Measurements from ENCODE around the gene ATG9A. TPM values are rescaled to one million over a fixed set of nuclear protein-coding genes. Genes with fewer than 3 reads are reported as not detected.
A peak's percentile ranks its signal among the peaks of the same experiment; 100 is the strongest.

ATG9A gene
- total and polyA plus RNA-seq, 2 experiments from 2014 or later = 35.7 to 57.8 TPM

DNA sequence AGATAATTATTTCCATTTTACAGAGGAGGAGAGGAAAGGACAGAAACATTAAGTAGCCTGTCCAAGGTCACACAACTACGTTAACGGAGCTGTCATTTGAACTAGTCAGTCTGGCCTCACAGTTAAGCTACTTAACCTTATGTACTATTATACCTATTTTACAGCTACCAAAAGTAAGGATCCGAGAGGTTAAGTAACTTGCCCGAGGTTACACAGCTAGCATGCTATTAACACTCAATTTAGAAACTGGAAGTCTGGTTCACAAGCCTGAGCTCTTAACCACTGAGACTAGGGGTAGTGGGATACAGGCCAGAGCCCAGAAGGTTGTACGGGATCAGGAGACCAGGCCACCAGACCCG is 15.3 kb upstream of the ATG9A start:
- H3K27me3 ChIP-seq = no peaks in the 10 kb centered on the region
- H2AFZ ChIP-seq = peak overlapping the region; percentile 86
- H3K36me3 ChIP-seq (replicated peaks; ENCODE audit: insufficient read depth, low read depth) = no peaks in the 10 kb centered on the region
- DNase-seq (ENCODE audit: low spot score) = no peak
- H3K4me2 ChIP-seq = peak overlapping the region; percentile 89
- H3K9me3 ChIP-seq (ENCODE audit: low read depth) = no peaks in the 10 kb centered on the region
- no peaks in the 10 kb centered on the region for H3K9me2 ChIP-seq (replicated peaks; ENCODE audit: insufficient read depth)
- H3K4me1 ChIP-seq (ENCODE audit: insufficient read depth) = peaks cover 30% of the 10 kb centered on the region
- TF ChIP-seq EZH2phosphoT487 (IDR thresholded peaks at IDR 0.05; ENCODE audit: low read depth, severe bottlenecking, unreplicated experiment) = no peak
- no peak for TF ChIP-seq EZH2 (IDR thresholded peaks at IDR 0.05; ENCODE audit: borderline replicate concordance)
- TF ChIP-seq, protein P1, sequence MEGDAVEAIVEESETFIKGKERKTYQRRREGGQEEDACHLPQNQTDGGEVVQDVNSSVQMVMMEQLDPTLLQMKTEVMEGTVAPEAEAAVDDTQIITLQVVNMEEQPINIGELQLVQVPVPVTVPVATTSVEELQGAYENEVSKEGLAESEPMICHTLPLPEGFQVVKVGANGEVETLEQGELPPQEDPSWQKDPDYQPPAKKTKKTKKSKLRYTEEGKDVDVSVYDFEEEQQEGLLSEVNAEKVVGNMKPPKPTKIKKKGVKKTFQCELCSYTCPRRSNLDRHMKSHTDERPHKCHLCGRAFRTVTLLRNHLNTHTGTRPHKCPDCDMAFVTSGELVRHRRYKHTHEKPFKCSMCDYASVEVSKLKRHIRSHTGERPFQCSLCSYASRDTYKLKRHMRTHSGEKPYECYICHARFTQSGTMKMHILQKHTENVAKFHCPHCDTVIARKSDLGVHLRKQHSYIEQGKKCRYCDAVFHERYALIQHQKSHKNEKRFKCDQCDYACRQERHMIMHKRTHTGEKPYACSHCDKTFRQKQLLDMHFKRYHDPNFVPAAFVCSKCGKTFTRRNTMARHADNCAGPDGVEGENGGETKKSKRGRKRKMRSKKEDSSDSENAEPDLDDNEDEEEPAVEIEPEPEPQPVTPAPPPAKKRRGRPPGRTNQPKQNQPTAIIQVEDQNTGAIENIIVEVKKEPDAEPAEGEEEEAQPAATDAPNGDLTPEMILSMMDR (IDR thresholded peaks at IDR 0.05; ENCODE audit: poor library complexity) = no peak
- WGBS (ENCODE audit: low lambda C conversion rate, missing lambda C conversion rate) = 51% methylated on average over 6 of the region's 6 CpGs
- H3K27ac ChIP-seq = peak overlapping the region; percentile 93
- peak overlapping the region; percentile 48 for H3K4me3 ChIP-seq
- no peaks in the 10 kb centered on the region for H4K20me1 ChIP-seq (ENCODE audit: insufficient read depth, poor library complexity, severe bottlenecking)
- H3K79me2 ChIP-seq = peaks cover 22% of the 10 kb centered on the region

DNA sequence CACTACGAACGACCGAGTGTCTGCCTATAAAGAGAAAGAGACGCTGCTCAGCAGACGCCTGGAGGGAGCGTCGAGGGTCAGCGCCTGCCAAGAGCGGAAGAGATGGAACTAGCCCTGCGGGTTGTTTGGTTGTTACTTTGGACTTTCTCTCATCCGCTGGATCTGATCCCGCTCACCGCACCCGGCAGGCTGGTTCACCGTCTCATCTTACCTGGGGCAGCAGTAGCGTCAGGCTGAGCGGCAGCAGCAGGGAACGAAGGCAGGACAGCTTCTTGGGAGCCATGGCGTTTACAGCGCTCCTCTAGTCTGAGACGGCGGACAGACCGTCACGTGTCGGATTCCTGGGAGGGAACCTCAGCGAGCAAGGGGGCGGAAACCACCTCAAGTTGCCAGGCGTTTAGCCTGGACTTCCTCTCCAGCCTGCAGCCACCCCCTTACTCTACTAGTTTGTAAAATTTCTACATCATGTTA is 13.9 kb upstream of the ATG9A start:
- TF ChIP-seq, protein P1 (IDR thresholded peaks at IDR 0.05; ENCODE audit: poor library complexity) = no peak
- no peak for TF ChIP-seq EZH2phosphoT487 (IDR thresholded peaks at IDR 0.05; ENCODE audit: low read depth, severe bottlenecking, unreplicated experiment)
- H3K4me3 ChIP-seq = no peak overlapping the region
- H3K27ac ChIP-seq = no peak overlapping the region
- no peaks in the 10 kb centered on the region for H3K9me3 ChIP-seq (ENCODE audit: low read depth)
- no peaks in the 10 kb centered on the region for H3K27me3 ChIP-seq
- no peak overlapping the region for H2AFZ ChIP-seq
- H3K9me2 ChIP-seq (replicated peaks; ENCODE audit: insufficient read depth) = no peaks in the 10 kb centered on the region
- H3K4me2 ChIP-seq = no peak overlapping the region
- H3K4me1 ChIP-seq (ENCODE audit: insufficient read depth) = peaks cover 16% of the 10 kb centered on the region
- H4K20me1 ChIP-seq (ENCODE audit: insufficient read depth, poor library complexity, severe bottlenecking) = no peaks in the 10 kb centered on the region
- no peak for DNase-seq (ENCODE audit: low spot score)
- WGBS (ENCODE audit: low lambda C conversion rate, missing lambda C conversion rate) = 91% methylated on average over 28 of the region's 28 CpGs
- no peaks in the 10 kb centered on the region for H3K36me3 ChIP-seq (replicated peaks; ENCODE audit: insufficient read depth, low read depth)
- peaks cover 22% of the 10 kb centered on the region for H3K79me2 ChIP-seq

DNA sequence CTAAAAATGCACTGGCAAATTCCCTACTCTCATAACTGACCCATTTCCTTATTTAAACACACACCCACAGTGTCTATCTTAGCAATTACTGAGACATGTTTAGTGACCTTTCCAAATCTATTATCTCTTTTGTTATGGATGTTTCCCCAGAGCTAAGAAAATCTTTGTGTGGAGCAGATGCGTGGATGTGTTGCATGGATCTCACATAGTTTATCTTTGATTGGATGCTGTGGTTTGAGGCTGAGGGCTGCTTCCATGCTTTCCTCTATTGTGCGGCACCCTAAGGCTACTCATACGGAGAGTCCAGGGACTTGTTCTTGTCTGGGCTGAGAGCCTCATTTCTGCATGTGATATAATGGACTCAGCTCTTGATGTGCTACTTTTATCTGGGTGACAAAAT is 4.9 kb upstream of the ATG9A start:
- Histone ChIP-seq H3K4me1 (ENCODE audit: insufficient read depth) (peaks cover 7% of the 10 kb centered on the region), H3K9me2 (replicated peaks; ENCODE audit: insufficient read depth) (no peaks in the 10 kb centered on the region), H3K36me3 (replicated peaks; ENCODE audit: insufficient read depth, low read depth) (no peaks in the 10 kb centered on the region), H3K79me2 (peaks cover 24% of the 10 kb centered on the region), H4K20me1 (ENCODE audit: insufficient read depth, poor library complexity, severe bottlenecking) (no peaks in the 10 kb centered on the region), H3K4me3 (no peak overlapping the region), H3K9me3 (ENCODE audit: low read depth) (no peaks in the 10 kb centered on the region), H3K4me2 (no peak overlapping the region), H3K27me3 (no peaks in the 10 kb centered on the region), H3K27ac (no peak overlapping the region), H2AFZ (no peak overlapping the region)
- TF ChIP-seq EZH2 (IDR thresholded peaks at IDR 0.05; ENCODE audit: borderline replicate concordance) = no peak
- TF ChIP-seq EZH2phosphoT487 (IDR thresholded peaks at IDR 0.05; ENCODE audit: low read depth, severe bottlenecking, unreplicated experiment) = no peak
- TF ChIP-seq, protein P1 (IDR thresholded peaks at IDR 0.05; ENCODE audit: poor library complexity) = no peak
- 98% methylated on average over 3 of the region's 3 CpGs for WGBS (ENCODE audit: low lambda C conversion rate, missing lambda C conversion rate)
- DNase-seq (ENCODE audit: low spot score) = no peak
